ENCODE results near the gene FAHD2A. TPM values are rescaled to one million over a fixed set of nuclear protein-coding genes. Genes with fewer than 3 reads are reported as not detected.
A peak's percentile ranks its signal among the peaks of the same experiment; 100 is the strongest.
"Not testable (repeated sequence)": the region's sequence is repeated elsewhere in the genome, so short reads cannot be mapped to it uniquely, and the experiment has no call there.

FAHD2A gene
- polyA plus RNA-seq, 4 donors, result 27.5 to 162 (median 58.2) TPM

- WGBS, 3 donors, result 18 to 55% (median 37%) methylated on average over 8 of the region's 8 CpGs
- H3K27me3 ChIP-seq (ENCODE audit: control insufficient read depth in 3 of 3, insufficient read depth in 3 of 3, low read length in 3 of 3), result no peaks in the 10 kb centered on the region
- H3K27ac ChIP-seq (ENCODE audit: low read depth in 1 of 3, low read length in 2 of 3), result peak overlapping the region; percentile 89 to 92 (median 90)
- no peak overlapping the region for H3K4me3 ChIP-seq (ENCODE audit: low read depth in 1 of 3, low read length in 3 of 3)
- H3K4me1 ChIP-seq (ENCODE audit: control insufficient read depth in 3 of 3, insufficient read depth in 2 of 3, low read depth in 1 of 3, low read length in 2 of 3), result peaks cover 0 to 47% (median 4%) of the 10 kb centered on the region in 3 donors
- no peaks in the 10 kb centered on the region for H3K36me3 ChIP-seq (ENCODE audit: control insufficient read depth in 3 of 3, insufficient read depth in 2 of 3, low read depth in 1 of 3, low read length in 3 of 3)
- peak; percentile 74 to 84 for DNase-seq
- no peaks in the 10 kb centered on the region for H3K9me3 ChIP-seq (ENCODE audit: control insufficient read depth in 2 of 2, insufficient read depth in 1 of 2, low read depth in 1 of 2, low read length in 1 of 2)
- no peak for FAIRE-seq
Measured at GRCh38 chr2:95391641-95392310, 10.7 kb upstream of the FAHD2A start.

- no peak for FAIRE-seq
- Histone ChIP-seq H3K36me3 (ENCODE audit: control insufficient read depth in 3 of 3, insufficient read depth in 2 of 3, low read depth in 1 of 3, low read length in 3 of 3) (no peaks in the 10 kb centered on the region), H3K27ac (ENCODE audit: low read depth in 1 of 3, low read length in 2 of 3) (peak overlapping the region; percentile 89 to 92 (median 90)), H3K4me1 (ENCODE audit: control insufficient read depth in 3 of 3, insufficient read depth in 2 of 3, low read depth in 1 of 3, low read length in 2 of 3) (peaks cover 0 to 47% (median 7%) of the 10 kb centered on the region in 3 donors), H3K4me3 (ENCODE audit: low read depth in 1 of 3, low read length in 3 of 3) (no peak overlapping the region), H3K9me3 (ENCODE audit: control insufficient read depth in 2 of 2, insufficient read depth in 1 of 2, low read depth in 1 of 2, low read length in 1 of 2) (no peaks in the 10 kb centered on the region), H3K27me3 (ENCODE audit: control insufficient read depth in 3 of 3, insufficient read depth in 3 of 3, low read length in 3 of 3) (no peaks in the 10 kb centered on the region)
- WGBS, 3 donors, result 77 to 80% (median 78%) methylated on average over 6 of the region's 6 CpGs
- DNase-seq, result no peak
Measured at GRCh38 chr2:95392320-95392719, 10.2 kb upstream of the FAHD2A start.

GRCh38 chr2:95392730-95393455, 9.6 kb upstream of the FAHD2A start:
- WGBS, 3 donors, result 53 to 77% (median 62%) methylated on average over 8 of the region's 8 CpGs
- no peaks in the 10 kb centered on the region for H3K27me3 ChIP-seq (ENCODE audit: control insufficient read depth in 3 of 3, insufficient read depth in 3 of 3, low read length in 3 of 3)
- peak overlapping the region in 2 of 3 donors; percentile 90 to 92 for H3K27ac ChIP-seq (ENCODE audit: low read depth in 1 of 3, low read length in 2 of 3)
- no peak for FAIRE-seq
- H3K4me3 ChIP-seq (ENCODE audit: low read depth in 1 of 3, low read length in 3 of 3), result no peak overlapping the region
- peaks cover 0 to 47% (median 11%) of the 10 kb centered on the region in 3 donors for H3K4me1 ChIP-seq (ENCODE audit: control insufficient read depth in 3 of 3, insufficient read depth in 2 of 3, low read depth in 1 of 3, low read length in 2 of 3)
- no peaks in the 10 kb centered on the region for H3K36me3 ChIP-seq (ENCODE audit: control insufficient read depth in 3 of 3, insufficient read depth in 2 of 3, low read depth in 1 of 3, low read length in 3 of 3)
- DNase-seq, result peak; percentile 65 to 66
- H3K9me3 ChIP-seq (ENCODE audit: control insufficient read depth in 2 of 2, insufficient read depth in 1 of 2, low read depth in 1 of 2, low read length in 1 of 2), result no peaks in the 10 kb centered on the region

- FAIRE-seq (no peak), DNase-seq (no peak)
- Histone ChIP-seq H3K9me3 (ENCODE audit: control insufficient read depth in 2 of 2, insufficient read depth in 1 of 2, low read depth in 1 of 2, low read length in 1 of 2) (no peaks in the 10 kb centered on the region), H3K36me3 (ENCODE audit: control insufficient read depth in 3 of 3, insufficient read depth in 2 of 3, low read depth in 1 of 3, low read length in 3 of 3) (no peaks in the 10 kb centered on the region), H3K4me3 (ENCODE audit: low read depth in 1 of 3, low read length in 3 of 3) (no peak overlapping the region), H3K4me1 (ENCODE audit: control insufficient read depth in 3 of 3, insufficient read depth in 2 of 3, low read depth in 1 of 3, low read length in 2 of 3) (peaks cover 0 to 47% (median 11%) of the 10 kb centered on the region in 3 donors), H3K27ac (ENCODE audit: low read depth in 1 of 3, low read length in 2 of 3) (no peak overlapping the region), H3K27me3 (ENCODE audit: control insufficient read depth in 3 of 3, insufficient read depth in 3 of 3, low read length in 3 of 3) (no peaks in the 10 kb centered on the region)
- 92 to 96% (median 93%) methylated on average over 6 of the region's 6 CpGs for WGBS, 3 donors
Measured at GRCh38 chr2:95393901-95394300, 8.6 kb upstream of the FAHD2A start.

- FAIRE-seq (no peak), DNase-seq (no peak)
- WGBS, 3 donors, result 95 to 96% (median 96%) methylated on average over 7 of the region's 7 CpGs
- no peak overlapping the region for H3K4me3 ChIP-seq (ENCODE audit: low read depth in 1 of 3, low read length in 3 of 3)
- peaks cover 0 to 2% (median 0%) of the 10 kb centered on the region in 3 donors for H3K36me3 ChIP-seq (ENCODE audit: control insufficient read depth in 3 of 3, insufficient read depth in 2 of 3, low read depth in 1 of 3, low read length in 3 of 3)
- no peak overlapping the region for H3K27ac ChIP-seq (ENCODE audit: low read depth in 1 of 3, low read length in 2 of 3)
- H3K27me3 ChIP-seq (ENCODE audit: control insufficient read depth in 3 of 3, insufficient read depth in 3 of 3, low read length in 3 of 3), result no peaks in the 10 kb centered on the region
- H3K9me3 ChIP-seq (ENCODE audit: control insufficient read depth in 2 of 2, insufficient read depth in 1 of 2, low read depth in 1 of 2, low read length in 1 of 2), result no peaks in the 10 kb centered on the region
- peaks cover 0 to 10% (median 7%) of the 10 kb centered on the region in 3 donors for H3K4me1 ChIP-seq (ENCODE audit: control insufficient read depth in 3 of 3, insufficient read depth in 2 of 3, low read depth in 1 of 3, low read length in 2 of 3)
Measured at GRCh38 chr2:95399061-95399460, 3.4 kb upstream of the FAHD2A start.

- no peaks in the 10 kb centered on the region for H3K9me3 ChIP-seq (ENCODE audit: control insufficient read depth in 2 of 2, insufficient read depth in 1 of 2, low read depth in 1 of 2, low read length in 1 of 2)
- peaks cover 0 to 10% (median 7%) of the 10 kb centered on the region in 3 donors for H3K4me1 ChIP-seq (ENCODE audit: control insufficient read depth in 3 of 3, insufficient read depth in 2 of 3, low read depth in 1 of 3, low read length in 2 of 3)
- peak overlapping the region; percentile 80 to 85 (median 84) for H3K27ac ChIP-seq (ENCODE audit: low read depth in 1 of 3, low read length in 2 of 3)
- H3K36me3 ChIP-seq (ENCODE audit: control insufficient read depth in 3 of 3, insufficient read depth in 2 of 3, low read depth in 1 of 3, low read length in 3 of 3), result peaks cover 0 to 5% (median 0%) of the 10 kb centered on the region in 3 donors
- no peak for FAIRE-seq
- DNase-seq, result no peak
- peak overlapping the region in 2 of 3 donors; percentile 70 to 83 for H3K4me3 ChIP-seq (ENCODE audit: low read depth in 1 of 3, low read length in 3 of 3)
- no peaks in the 10 kb centered on the region for H3K27me3 ChIP-seq (ENCODE audit: control insufficient read depth in 3 of 3, insufficient read depth in 3 of 3, low read length in 3 of 3)
- WGBS, 3 donors, result 32 to 60% (median 44%) methylated on average over 9 of the region's 9 CpGs
Measured at GRCh38 chr2:95401480-95401879, 1.0 kb upstream of the FAHD2A start.

GRCh38 chr2:95402004-95402369, 521 bp upstream of the FAHD2A start:
- not testable (repeated sequence) for H3K27me3 ChIP-seq (ENCODE audit: control insufficient read depth in 3 of 3, insufficient read depth in 3 of 3, low read length in 3 of 3); H3K4me1 ChIP-seq (ENCODE audit: control insufficient read depth in 3 of 3, insufficient read depth in 2 of 3, low read depth in 1 of 3, low read length in 2 of 3); FAIRE-seq; H3K36me3 ChIP-seq (ENCODE audit: control insufficient read depth in 3 of 3, insufficient read depth in 2 of 3, low read depth in 1 of 3, low read length in 3 of 3); H3K9me3 ChIP-seq (ENCODE audit: control insufficient read depth in 2 of 2, insufficient read depth in 1 of 2, low read depth in 1 of 2, low read length in 1 of 2)
- 0 to 2% (median 1%) methylated on average over 10 of the region's 10 CpGs for WGBS, 3 donors
- peak; percentile 57 to 66 for DNase-seq
- Histone ChIP-seq H3K27ac (ENCODE audit: low read depth in 1 of 3, low read length in 2 of 3) (peak overlapping the region; percentile 80 to 85 (median 84)), H3K4me3 (ENCODE audit: low read depth in 1 of 3, low read length in 3 of 3) (peak overlapping the region; percentile 65 to 83 (median 70))

GRCh38 chr2:95403204-95403721, 755 bp downstream of the FAHD2A start:
- Histone ChIP-seq H3K36me3 (ENCODE audit: control insufficient read depth in 3 of 3, insufficient read depth in 2 of 3, low read depth in 1 of 3, low read length in 3 of 3) (peaks cover 0 to 10% (median 0%) of the 10 kb centered on the region in 3 donors), H3K27ac (ENCODE audit: low read depth in 1 of 3, low read length in 2 of 3) (peak overlapping the region; percentile 69 to 85 (median 84)), H3K4me3 (ENCODE audit: low read depth in 1 of 3, low read length in 3 of 3) (peak overlapping the region; percentile 65 to 83 (median 70))
- DNase-seq, result peak; percentile 56 to 64
- 2 to 3% (median 3%) methylated on average over 5 of the region's 5 CpGs for WGBS, 3 donors
- not testable (repeated sequence) for H3K4me1 ChIP-seq (ENCODE audit: control insufficient read depth in 3 of 3, insufficient read depth in 2 of 3, low read depth in 1 of 3, low read length in 2 of 3); H3K9me3 ChIP-seq (ENCODE audit: control insufficient read depth in 2 of 2, insufficient read depth in 1 of 2, low read depth in 1 of 2, low read length in 1 of 2); FAIRE-seq; H3K27me3 ChIP-seq (ENCODE audit: control insufficient read depth in 3 of 3, insufficient read depth in 3 of 3, low read length in 3 of 3)
